HG03280 (cell line): ENCODE measurements around the gene GRID1.
"Not testable (repeated sequence)": the region's sequence is repeated elsewhere in the genome, so short reads cannot be mapped to it uniquely, and the experiment has no call there.

Experiments used
- ATAC-seq: cut with Tn5 transposase; IDR thresholded peaks from one replicate; pipeline ENCODE4 v1.9.1; 2021; ENCODE audit warnings: mild to moderate bottlenecking, moderate library complexity; ENCODE audit not compliant: unreplicated experiment

Gene GRID1

DNA sequence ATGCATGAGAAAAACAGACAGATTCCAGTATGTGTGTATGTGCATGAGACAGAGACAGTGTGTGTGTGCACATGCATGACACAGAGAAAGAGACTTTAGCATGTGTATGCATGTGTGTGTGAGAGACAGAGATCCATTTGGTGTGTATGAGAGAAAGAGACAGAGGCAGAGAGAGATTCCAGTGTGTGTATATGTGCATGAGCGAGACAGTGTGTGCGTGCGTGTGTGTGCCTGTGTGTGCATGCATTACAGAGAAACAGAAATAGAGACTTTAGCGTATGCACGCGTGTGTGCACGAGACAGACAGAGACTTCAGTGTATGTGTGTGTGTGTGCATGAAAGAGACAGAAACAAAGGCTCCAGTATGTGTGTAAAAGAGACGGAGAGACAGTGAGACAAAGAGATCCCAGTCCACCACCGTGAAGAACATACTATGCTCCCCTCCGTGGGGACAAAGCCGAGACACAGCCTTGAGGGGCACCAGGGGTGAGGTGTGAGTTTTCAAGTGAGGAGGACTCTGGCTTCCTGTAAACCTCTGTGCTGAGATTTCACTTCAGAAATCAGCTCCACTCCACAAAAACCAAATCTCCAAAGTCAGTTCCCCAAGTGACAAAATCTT is 188.9 kb downstream of the GRID1 start:
- ATAC-seq = no peak

DNA sequence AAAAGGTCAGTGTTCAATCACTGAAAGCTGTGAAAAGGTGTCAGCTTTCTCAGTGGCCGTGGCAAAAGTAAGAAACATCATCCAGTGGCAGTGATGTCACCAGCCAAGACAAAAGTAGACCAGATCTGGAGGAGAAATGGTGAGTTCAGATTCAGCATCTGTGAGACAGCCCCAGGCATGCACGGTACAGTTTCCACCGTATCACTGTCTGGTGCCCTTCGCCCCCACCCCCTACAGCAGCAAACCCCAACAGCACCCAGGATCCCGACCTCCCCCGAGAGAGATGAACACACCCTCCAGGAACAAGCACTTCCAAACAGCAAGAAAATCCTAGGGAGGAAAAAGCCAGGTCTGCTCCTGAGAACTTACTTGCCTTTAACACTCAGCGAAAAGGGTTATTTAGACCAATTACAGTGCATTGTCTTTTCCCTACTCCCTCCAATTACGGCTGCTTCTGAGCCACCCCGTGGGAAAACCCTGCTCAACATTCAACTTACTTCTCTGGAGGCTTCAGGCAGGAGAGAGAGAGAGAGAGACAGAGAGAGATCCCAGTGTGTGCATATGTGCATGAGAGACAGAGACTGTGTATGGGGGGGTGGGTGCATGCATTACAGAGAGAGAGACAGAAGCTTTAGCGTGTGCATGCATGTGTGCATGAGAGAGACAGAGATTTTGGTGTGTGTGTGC is 189.6 kb downstream of the GRID1 start:
- no peak for ATAC-seq

DNA sequence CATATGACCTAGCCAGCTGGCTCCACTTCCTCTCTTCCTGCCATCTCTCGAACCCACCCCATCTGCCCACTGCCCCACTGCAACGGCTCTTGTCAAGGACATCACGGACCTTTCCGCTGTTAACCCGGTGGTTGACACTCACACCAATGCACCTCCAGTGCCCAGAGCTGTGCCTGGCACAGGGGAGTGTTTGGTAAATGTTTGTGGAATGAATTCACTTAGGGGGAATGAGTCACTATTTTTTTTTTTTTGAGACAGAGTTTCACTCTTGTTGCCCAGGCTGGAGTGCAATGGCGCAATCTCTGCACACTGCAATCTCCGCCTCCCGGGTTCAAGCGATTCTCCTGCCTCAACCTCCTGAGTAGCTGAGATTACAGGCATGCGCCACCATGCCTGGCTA is 191.1 kb downstream of the GRID1 start:
- not testable (repeated sequence) for ATAC-seq

DNA sequence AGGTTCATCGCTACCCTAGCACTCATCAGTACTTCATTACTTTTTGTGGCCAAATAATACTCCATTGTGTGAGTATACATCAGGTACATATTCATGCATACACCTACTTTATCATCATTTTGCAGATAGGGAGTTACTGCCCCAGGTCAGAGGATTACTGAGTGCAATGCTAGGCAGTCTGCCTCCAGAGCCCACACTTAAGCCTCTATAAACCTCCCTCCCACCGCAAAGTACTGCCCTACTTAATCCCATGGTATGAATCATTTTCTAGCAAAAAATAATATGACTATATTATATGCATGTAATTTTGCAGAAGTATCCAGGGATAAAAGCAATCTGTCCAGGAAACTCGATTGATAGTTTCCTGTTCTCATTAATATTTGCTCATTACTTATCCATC is 194.3 kb downstream of the GRID1 start:
- no peak for ATAC-seq

DNA sequence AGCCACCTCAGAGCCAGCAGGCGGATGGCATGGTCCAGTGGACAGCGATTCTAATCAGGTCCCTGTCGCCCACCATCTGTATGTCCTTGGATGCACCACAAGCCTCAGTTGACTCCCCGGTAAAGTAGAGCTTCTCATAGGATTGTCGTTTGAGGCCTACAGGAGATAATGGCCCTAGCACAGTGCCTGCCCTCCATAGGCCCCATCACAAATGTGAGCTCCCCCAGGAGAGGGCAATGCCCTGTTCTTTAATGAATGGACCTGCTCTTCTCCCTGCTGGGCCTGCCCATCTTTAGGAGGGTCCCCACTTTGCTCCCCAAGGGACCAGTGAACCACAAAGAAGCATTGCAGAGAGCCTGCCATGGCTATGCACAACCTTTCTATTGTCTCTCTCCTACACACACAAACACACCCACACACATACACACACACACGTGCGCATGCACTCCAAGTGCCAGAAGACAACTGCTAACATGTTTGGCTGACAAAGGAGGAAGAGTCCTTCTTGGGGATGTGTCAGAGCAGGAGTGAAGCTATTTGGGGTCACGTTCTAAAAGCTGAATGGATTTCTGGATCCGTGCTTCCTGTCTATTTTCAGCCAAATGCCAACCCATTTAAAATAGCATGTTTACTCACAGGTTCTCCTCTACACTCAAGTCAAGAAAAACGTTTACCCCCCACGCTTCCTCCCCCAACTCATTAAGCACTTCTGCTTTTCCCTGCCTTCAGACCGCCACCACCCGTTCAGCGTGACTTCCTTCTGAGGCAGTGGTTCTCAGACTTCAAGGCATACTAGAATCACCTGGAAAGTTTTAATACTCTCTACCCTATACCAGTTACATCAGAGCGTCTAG is 196.1 kb downstream of the GRID1 start:
- no peak for ATAC-seq

DNA sequence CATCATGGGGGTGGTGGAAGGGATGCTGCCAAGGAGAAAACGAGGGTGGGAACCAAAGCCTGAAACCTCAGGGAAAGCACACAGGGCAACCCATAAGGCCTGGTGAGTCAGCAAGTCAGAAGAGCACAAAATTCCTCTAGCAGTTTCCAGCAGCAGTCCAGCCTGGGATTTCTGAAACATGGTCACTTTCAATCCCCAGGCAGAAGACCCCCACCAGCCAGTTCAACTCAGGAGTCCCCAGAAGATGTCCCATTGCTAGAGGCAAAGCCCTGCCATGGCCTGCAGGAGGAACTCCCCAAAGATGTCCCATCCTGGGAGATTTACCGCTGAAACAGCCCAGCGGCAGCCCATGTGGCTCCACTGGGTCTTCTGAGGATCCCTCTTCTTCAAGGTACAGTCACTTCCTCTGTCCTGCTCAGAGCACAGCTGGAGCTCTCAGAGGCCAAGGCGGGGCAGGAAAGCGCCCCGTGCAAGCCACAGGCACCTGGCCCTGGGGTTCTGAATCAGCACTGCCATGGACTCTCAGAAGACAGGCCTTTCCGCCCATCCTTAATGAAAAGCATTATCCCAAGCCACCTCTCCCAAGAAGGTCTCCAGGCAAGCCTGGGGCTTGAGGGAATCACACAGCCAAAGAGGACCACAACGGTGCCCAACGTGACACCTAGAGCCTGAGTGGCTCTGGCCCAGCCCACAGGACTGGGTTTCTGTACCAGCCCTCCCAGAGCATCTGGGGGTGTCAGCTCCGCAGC is 196.9 kb downstream of the GRID1 start:
- ATAC-seq = no peak

DNA sequence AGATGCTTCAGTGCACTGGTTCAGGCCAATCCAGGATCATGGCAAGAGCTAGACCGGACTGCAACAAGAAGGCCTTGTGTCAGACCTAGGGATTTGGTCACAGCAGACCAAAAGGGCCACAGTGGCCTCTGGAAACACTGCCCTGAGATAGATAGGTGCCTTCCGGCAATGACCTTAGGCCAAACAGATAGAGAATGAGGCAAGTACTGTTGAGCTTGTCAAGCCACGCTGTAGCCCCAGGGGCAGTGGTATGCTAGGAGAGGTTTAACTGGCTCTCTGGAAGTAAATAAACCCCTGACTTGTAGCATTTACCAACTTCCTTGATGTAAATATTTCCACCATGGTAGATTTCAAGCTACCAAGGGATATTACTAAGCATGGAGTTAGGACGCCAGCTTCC is 197.5 kb downstream of the GRID1 start:
- ATAC-seq = no peak

DNA sequence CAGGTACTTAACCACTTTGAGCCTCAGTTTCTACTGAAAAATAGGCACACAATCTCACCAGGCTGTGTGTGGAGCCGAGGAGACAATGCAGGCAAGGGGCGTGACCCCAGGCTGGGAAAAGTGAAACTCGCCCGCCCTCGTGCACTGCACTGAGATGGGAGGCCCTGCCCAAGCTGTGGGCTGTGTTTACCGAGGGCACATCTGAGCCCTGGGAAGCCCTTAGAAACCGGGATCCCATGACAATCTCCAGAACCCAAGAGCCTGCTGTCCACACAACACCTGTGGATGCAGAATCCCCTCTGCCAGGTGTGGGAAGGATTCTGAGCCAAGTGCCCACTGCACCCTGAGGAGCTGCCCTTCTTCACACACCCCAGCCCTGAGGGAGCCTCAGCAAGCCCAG is 198.3 kb downstream of the GRID1 start:
- ATAC-seq = no peak

DNA sequence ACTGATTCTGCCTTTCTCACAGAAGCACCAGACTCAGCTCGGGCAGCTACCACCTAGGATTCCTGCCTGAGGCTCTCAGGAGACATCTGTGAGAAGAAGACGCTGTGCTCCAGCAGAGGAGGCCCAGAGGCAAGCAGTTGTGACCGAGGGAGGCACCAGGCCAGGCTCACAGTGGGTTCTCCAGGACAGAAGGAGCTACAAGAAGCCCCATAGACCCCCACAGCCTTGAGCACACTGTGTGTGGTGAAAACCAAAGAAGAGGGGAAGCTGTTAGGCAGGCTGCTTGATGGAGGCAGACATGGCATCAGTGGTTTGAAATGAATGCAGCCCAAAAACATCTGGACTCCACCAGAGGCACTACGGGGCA is 198.8 kb downstream of the GRID1 start:
- no peak for ATAC-seq

DNA sequence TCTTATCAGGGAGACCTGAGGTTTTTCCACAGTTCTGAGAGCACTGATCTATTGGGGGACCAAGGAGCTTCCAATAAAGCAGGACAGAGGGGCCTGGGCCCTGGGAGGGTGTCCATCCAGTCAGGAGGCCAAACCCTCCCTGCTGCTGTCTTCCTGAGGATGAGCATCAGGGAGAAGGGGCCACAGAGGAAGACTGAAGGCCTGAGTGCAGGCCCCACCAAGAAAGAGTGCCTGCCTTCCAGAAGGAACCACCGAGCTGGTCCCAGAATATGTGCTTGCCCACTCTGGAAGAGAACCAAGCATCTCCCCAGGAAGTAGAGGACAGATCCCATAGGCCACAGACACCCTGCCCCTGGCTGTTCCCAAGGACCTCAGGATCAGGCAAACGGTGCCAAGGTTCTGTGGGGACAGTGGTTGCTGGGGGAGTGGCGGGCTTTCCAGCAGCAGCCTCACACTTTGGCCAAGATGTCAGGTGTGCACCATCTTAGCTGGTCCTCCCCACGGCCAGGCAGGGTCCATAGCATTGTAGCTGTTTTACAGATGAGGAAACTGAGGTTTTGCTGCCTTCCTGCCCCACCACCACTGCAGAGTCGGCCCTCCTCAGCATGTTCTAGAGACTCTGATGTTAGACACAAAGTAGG is 199.4 kb downstream of the GRID1 start:
- no peak for ATAC-seq

DNA sequence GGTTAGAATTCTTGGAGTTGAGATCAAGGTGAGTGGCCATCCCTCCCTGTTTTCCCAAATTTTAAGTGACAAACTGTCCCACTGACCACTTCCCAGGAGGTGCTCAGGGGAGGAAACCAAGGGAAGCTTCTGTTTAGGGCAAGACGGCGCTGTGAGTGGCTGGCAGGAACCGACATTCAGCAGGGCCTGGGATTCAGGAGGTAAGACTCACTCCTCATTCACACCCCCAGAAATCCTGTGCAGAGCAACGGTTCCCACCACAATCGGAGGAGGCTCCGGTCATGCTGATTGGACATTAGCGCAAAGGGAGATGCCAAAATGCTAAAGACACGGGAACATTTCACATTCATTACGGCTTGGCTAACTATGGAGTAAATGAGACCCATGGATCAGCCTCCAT is 200.9 kb downstream of the GRID1 start:
- ATAC-seq = no peak

DNA sequence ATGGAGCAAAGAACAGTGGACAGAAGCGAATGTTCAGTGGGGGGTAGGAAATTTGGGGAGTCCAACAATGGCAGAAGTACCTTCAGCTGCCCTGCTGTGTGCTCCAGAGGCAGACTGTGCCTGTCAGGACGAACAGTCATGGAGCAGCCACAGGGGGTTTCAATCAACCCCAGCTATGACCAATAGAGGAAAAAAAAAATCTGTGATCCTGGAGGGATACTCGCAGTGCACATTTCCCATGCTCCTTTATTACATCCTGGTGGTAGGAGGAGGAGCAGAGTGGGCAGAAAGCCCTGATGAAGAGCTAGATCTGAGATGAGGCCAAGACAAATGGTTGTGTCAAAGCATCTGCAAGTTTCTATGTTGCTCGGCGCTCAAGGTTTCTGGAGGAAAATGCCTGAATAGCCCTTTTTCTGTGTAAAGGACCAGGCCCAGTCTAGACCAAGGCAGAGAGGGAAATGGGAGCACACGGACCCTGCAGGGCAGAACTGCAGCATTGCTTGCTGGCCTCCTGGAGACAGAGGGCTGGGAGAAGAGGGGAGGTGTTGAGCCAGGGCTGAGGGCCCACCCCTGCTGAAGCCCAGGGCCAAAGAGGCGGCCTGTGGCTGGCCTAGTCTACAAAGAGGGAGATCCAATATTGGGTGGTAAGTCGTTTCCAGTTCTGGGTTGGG is 201.5 kb downstream of the GRID1 start:
- no peak for ATAC-seq

DNA sequence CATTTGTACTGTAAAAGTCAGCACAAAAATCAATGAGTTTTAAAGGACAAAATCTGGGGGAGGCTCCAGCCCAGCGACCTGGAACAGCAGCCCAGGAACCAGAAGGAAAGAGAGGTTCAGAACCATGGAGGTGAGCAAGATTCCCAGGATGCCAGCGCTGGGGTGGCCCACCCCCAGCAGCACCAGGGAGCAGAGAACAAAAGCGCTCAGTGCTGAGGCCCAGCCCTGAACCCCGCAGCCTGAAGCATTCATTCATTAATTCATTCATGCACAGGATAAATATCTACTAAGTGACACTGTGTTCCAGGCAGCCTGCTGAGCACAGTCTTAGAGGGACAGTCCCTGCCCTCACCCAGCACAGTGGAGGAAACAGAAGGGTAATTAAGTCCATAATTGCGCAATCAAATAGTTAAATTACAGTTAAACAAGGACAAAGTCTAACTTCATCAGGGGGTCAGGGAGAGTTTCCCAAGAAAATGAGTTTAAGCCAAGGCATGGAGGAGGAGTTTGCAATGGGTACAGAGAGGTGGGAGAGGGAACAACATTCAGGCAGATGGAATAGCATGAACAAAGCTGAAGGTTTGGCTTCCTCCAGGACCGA is 202.3 kb downstream of the GRID1 start:
- no peak for ATAC-seq

DNA sequence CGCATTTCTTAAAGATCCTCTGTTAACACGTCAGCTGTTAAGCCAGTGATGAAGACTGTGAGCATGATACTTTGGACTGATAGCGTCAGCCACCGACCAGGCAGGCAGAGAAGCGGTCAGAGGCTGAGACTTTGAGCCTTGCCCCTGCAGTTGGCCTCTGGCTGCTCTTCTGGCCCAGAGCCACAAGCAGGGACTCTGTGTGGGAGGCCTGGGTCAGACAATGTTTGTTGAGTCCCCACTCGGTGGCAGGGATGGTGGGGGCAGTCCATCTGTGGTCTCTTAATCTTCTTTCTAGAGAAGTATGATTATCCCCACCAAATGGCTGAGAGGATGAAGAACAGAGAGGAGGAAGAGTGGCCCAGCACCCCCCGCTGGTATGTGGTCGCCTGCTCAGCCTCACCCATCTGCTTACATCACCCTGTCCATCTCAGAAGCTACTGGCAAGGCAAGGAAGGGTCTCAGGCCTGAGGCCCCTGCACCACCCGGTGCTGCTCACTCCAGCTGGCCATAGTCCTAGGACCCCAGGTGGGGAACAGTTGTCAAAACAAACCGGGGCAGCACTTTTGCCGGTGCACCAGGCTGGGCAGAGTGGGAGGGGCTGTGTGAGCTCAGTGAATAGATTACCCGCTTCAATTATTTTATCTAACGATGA is 202.9 kb downstream of the GRID1 start:
- no peak for ATAC-seq

DNA sequence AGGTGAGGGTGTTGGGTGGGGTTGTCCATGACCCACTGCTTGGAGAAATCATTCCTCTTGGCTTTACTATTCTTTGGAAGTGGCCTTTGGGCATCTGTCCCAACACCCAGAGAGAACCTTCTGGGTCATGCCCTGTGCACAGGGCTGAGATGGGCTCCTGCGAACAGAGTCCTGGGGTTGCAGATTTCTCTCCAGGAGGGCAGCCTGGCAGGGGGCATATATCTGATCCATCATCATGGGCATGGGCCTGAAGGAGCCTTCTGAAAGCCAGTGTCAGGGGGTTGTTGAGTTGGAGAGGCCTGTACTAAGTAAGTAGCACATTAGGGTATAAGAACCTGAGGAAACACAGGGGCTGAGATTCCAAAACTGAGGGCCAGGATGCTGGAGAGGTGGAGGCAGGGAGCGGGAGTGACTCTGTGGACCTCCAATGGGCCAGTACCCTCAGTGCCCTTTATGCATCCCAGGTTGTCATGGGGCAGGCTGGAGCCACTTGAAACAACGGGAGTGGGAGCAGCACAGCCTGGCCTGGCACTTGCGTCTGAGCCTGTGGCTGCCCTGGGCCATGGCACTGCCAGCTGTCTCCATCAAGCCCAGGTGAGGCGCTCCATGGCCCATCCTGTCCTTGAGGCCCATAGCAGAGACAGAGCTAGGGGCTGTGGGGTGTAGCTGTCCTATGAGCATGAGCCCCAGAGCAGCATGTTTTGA is 203.7 kb downstream of the GRID1 start:
- no peak for ATAC-seq

DNA sequence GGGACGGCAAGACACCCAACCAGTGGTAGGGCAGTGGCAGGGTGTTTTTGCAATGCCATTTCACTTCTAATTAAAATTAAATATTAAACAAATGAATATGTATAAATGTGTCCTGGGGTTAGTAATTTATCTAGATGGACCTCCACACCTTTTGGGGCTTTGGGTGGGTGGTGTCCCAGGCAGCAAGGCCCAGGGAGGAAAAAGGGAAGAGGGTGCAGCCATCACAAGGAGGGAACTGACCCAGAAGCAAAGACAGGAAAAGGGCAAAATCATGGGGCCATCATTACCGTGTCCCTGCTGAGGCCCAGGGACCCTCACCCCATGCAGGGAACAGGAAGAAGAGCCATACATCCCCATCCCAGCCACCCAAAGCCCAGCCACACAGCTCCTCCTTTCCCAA is 204.6 kb downstream of the GRID1 start:
- ATAC-seq = no peak

DNA sequence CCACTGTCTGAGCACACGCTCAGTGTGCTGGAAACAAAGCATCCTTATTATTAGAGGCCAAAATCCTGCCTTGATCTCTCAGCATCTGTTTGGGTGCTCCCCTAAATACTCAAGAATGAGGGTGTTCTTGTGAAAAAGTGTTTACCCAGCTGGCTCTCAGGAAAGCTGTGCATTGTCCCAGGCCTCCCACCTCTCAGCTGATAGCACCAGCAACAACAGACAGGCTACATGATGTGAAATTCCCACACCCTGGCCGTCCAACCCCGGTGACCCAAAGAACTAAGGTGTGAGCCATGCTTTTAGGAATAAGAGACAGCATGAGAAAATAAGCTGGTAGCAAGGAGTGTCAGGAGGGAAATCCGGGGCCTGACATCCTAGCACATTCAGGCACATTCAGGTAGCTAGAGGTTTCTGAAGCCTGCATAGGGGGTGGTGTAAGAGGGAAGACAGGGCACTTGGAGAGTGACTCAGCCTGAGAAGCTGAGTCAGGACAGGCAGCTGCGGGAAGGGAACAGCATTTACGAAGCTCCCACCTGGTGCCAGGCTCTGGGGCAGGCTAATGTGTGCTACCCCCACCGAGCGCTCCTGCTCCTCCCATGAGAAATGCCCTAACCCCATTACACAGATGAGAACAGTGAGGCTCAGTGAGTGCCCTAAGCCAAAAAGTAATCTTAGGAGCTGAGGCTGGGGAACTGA is 205.6 kb downstream of the GRID1 start:
- no peak for ATAC-seq

DNA sequence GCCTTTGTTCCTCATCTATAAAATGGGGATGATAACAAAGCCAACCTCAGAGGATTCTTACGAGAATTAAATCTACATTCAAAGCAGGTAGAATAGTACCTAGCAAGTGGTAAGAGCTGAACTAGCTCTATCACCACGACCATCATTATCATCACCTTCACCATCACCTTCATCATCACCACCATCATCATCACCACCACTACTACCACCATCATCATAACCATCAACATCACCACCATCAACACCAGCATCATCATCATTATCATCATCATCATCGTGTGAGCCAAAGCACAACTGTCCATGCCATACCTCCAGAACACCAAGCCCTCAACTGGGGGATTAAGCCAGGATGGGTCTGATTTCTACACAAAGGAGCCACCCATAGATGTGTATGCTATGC is 206.8 kb downstream of the GRID1 start:
- no peak for ATAC-seq
